Measurements from ENCODE around the gene CAMKMT.

CAMKMT gene

DNA sequence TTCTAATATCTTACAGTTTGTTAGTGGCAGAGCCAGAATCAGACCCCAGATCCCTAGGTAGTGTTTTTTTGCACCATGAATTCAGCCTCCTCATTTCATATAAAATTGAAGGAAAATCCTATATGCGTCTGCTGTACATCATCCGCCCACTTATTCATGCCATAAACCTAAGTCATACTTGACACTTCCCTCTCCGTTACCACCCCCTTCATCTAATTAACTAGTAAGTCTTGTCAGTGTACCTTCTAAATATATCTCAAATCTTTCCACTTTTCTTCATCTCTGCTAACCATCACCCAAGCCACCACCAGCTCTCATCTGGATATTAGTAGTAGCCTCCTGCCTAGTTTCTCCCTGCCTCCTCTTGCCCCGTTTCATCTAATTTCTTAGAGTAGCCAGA, 331.1 kb downstream of the CAMKMT start:
- no peak for DNase-seq

GRCh38 chr2:44700824-44701223, 339.1 kb downstream of the CAMKMT start:
- no peak for DNase-seq

GRCh38 chr2:44705356-44705755, 343.6 kb downstream of the CAMKMT start:
- no peak for DNase-seq

DNA sequence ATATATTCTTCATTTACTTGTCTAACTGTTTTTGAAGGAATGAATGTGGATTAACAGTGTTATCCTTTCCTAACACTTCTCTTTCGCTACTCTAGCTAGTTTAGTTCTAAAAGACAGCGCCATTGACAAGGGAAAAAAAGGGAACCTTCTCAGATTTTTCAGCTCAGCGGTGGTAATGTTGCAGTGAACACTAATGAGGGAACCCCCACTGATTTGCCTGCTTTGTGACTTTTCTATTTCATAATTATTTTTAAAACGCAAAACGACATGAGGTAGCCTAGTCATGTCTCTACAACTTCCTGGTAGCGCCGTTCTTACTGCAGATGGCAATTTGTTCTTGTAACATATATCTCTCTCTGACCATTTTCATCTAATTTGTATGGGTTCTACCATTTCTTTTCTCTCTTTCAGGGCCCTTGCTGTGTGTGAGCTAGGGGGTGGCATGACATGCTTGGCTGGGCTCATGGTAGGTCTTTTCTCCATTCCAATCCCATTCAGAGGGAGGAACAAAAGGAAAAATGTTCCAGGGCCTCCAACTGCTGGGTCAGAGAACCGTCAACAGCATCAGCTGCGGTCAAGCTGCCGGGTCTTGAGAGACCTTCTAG, 344.2 kb downstream of the CAMKMT start:
- peak in 2 of 4 experiments; percentile 4 to 10 for DNase-seq

GRCh38 chr2:44706681-44707553, 345.2 kb downstream of the CAMKMT start:
- DNase-seq = no peak

- peak; percentile 64 to 87 (median 73) for DNase-seq
These were observed 346.4 kb downstream of the CAMKMT start for GRCh38 chr2:44707945-44708660.

DNA sequence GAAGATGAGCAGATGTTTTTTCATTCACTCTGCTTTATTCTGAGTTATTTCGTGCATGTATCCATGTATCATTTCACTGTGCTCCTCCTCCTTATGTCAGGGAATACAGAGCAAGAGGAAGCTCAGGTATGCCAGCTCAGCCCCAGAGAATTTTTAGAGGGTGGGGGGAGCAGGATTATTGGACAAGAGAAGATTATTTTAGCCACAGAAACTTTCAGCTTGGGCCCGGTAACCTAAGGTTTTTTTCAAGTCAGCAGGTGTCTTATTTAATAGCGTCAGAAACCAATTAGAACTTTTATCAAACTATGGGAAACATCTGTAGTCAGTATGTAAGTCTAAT, 346.9 kb downstream of the CAMKMT start:
- DNase-seq = no peak

DNA sequence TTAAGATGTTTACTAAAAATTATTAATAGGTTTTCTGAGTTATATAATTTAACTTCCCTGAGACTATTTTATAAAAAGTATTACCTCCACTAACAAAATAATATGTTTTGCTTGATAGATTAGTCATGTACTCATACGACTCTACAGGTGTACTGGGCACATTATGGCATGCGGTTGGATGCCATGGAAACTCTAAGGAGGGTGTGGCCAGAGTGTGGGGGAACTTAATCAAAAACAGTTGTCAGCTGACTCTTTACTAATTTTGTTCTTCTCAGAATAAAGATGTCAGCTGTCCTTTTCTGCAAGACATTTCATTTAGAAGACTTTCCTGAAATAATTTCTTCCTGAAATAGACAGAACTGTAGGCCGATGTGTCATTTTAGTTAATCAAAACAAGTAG, 351.4 kb downstream of the CAMKMT start:
- DNase-seq = no peak

- peak in 3 of 4 experiments; percentile 6 to 17 (median 7) for DNase-seq
These were observed 353.9 kb downstream of the CAMKMT start for GRCh38 chr2:44715671-44716081.

DNA sequence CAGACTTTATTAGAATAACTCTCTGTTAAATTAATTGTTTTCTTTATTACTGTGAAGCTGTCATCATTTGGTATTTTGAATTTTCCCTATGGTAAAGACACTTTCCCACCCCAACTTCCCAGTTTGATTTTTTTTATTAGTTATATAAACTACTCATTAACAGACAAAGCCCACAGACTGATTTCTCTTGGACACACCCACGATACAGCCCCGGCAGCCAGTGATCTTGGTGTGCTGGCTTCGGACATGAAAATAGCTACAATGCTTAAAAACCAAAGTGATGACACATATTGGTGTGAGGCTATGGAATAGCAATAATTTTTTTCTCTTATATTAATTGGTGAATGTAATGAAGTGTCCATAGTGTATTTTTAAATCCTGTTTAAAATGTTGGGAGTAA, 354.4 kb downstream of the CAMKMT start:
- DNase-seq = no peak

GRCh38 chr2:44718431-44718830, 356.7 kb downstream of the CAMKMT start:
- no peak for DNase-seq

DNA sequence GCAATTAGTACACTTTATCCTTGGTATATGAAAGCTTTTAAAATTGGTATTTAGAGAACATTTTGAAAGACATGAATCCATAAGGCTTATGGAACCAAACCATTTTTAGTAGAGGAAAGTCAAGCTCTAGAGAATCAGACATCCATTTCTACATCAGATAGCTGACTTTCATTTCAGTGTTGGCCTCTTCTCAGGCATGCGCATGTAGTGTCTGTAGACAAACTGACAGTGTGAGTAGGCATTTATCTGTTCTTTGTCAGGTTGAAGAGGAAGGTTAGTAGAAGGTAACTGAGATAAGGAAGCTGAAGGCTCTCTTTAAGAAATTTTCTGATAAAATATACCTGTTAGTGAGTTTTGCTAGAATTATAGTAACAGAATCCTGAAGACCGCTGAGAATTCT, 357.8 kb downstream of the CAMKMT start:
- no peak for DNase-seq

GRCh38 chr2:44722026-44722625, 360.4 kb downstream of the CAMKMT start:
- no peak for DNase-seq

GRCh38 chr2:44723921-44724320, 362.2 kb downstream of the CAMKMT start:
- peak in 3 of 4 experiments; percentile 8 to 37 (median 11) for DNase-seq

GRCh38 chr2:44730593-44730992, 368.8 kb downstream of the CAMKMT start:
- no peak for DNase-seq

DNA sequence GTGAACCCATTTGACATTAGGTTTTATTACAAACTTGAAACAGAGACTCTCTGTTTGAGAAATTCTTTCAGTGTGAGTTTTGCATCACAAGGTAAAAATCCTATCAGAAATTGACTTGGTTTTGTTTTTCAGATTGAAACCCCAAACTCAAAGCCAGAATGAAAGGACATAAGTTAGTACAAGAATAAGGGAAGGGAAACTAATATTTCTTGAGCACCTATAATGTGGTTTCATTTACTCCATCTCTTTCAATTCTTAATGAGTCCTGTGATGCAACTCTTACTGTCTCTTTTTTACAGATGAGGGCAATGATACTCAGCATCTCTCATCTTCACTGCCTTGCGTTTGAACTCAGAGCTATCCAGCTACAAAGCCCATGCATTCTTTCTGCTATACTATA, 369.8 kb downstream of the CAMKMT start:
- DNase-seq = no peak

DNA sequence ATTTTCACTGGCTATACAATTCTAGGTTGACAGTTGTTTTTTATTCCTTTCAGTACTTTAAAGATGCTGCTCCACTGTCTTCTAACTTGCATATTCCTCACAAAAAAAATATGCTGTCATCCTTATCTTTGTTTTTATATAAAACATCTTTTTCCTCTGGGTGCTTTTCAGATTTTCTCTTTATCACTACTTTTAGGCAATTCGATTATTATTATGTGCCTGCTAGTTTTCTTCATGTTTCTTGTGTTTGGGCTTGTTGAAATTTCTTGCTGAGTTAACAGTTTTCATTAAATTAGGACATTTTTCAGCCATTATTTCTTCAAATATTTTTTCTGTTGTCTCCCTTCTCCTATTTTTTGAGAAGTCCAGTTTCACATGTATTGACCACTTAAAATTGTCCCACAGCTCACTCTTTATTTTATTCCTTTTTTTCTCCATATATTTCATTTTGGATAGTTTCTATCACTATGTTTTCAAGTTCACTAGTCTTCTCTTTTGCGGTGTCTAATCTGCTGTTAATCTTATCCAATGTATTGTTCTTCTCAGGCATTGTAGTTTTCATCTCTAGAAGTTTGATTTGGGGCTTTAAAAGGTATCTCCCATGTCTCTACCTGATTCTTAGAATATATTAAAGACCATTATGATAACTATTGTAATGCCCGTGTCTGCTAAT, 374.7 kb downstream of the CAMKMT start:
- peak in 1 of 4 experiments; percentile 1 for DNase-seq

DNA sequence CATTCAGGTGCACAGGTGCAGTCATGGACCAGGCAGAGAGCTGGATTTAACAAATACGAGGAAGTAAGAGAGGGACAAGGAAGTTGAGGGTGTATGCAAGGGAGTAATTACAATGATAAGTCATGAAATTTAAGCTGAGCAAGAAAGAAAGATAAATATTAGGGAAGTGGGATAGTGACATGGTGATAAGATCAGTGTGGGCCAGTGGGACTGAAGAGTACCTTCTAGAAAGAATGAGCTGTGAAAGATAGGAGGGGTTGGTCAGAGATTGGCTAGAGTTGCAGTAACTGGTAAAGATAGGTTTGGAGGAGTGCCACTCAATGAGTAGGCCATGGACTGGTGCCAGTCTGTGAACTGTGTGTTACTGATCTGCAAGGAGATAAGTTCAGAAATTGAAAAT, 378.9 kb downstream of the CAMKMT start:
- DNase-seq = peak in 2 of 4 experiments; percentile 2 to 14

DNA sequence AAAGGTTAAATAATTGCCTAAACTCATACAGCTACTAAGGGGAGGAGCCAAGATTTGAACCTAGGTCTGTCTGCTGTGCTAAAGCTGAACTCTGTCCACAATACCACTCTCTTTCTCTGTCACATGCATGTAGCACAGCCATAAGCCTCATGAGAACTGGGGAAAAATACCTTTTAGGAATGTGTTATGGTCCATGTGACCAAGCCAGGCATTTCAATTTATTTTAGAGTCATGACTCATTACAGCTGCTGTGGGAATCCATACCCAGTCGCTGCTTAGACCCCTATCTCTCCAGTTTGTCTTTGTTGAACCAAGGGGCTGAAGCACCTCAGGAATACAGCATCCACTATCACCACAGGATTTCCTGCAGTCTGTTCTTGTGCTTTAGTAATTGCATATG, 379.8 kb downstream of the CAMKMT start:
- no peak for DNase-seq

- DNase-seq = no peak
These were observed 380.3 kb downstream of the CAMKMT start for GRCh38 chr2:44742057-44742456.

- DNase-seq = no peak
These were observed 381.7 kb downstream of the CAMKMT start for GRCh38 chr2:44743473-44743872.
